HG02885 (cell line): ENCODE results near the gene UFSP1.

Experiments used
- ATAC-seq: cut with Tn5 transposase; IDR thresholded peaks from one replicate; pipeline ENCODE4 v1.9.1; 2021; ENCODE audit warnings: mild to moderate bottlenecking; ENCODE audit not compliant: unreplicated experiment, poor library complexity

Gene UFSP1

GRCh38 chr7:100884736-100885439 lies 4.6 kb downstream of the UFSP1 start:
- no peak for ATAC-seq

GRCh38 chr7:100882785-100883526 lies 6.6 kb downstream of the UFSP1 start:
- no peak for ATAC-seq

DNA sequence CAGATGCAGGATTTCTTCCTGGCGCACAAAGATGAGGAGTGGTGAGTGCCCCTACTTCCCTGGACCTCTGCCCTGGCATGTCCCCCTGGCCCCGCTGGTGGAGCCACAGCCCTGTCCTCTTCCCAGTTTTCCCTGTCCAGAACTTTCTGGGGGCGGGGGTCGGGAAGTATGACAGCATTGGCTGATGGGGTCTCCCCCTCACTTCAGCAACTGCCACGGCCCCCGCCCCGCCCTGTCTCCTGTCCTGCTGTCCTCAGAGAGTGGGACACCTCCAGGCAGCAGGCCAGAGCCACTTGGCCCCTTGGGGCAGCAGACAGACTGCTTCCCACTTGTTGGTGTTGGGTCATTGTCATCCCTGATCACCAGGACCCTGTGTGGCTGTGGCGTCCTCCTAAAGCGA lies 7.3 kb downstream of the UFSP1 start:
- ATAC-seq = no peak

GRCh38 chr7:100881136-100881535 lies 8.4 kb downstream of the UFSP1 start:
- no peak for ATAC-seq

DNA sequence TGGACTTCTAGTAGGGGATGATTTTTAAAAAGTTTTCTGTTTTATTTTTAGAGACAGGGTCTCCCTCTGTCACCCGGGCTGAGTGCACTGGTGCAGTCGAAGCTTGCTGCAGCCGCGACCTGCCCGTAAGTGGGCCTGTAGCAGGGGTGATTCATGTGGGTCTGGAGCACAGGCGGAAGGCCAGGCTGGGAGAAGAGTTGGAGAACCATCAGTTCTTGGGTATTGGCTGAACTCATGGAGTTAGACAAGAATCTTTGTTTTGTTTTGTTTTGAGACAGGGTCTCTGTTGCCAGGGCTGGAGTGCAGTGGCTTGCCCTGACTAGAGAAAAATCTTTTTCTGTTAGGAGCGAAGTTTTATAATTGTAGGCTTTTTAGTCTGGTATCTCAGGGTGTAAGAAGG lies 8.9 kb downstream of the UFSP1 start:
- ATAC-seq = no peak

GRCh38 chr7:100879685-100880261 lies 9.7 kb downstream of the UFSP1 start:
- ATAC-seq = no peak

- ATAC-seq = no peak
Measured at GRCh38 chr7:100878685-100879084, 10.8 kb downstream of the UFSP1 start.

- no peak for ATAC-seq
Measured at GRCh38 chr7:100878013-100878412, 11.5 kb downstream of the UFSP1 start.

GRCh38 chr7:100875356-100875751 lies 14.2 kb downstream of the UFSP1 start:
- ATAC-seq = peak; percentile 39

GRCh38 chr7:100874577-100875355 lies 14.7 kb downstream of the UFSP1 start, which contains the start of gene SRRT:
SRRT (plus strand) TSS chr7:100875103; CDS start chr7:100875591, 488 bp downstream.
- ATAC-seq = peak; percentile 90

DNA sequence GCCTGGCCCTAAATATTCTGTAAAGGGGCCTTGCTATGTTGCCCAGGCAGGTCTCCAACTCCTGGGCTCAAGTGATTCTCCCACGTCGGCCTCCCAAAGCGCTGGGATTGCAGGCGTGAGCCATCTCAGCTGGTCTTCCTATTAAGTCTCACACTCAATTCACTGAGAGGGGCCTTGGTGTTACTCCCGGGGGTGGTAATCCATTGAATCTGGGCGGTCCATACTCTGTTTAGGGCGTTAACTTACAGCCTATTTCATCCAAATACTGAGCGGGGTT lies 15.3 kb downstream of the UFSP1 start:
- no peak for ATAC-seq

DNA sequence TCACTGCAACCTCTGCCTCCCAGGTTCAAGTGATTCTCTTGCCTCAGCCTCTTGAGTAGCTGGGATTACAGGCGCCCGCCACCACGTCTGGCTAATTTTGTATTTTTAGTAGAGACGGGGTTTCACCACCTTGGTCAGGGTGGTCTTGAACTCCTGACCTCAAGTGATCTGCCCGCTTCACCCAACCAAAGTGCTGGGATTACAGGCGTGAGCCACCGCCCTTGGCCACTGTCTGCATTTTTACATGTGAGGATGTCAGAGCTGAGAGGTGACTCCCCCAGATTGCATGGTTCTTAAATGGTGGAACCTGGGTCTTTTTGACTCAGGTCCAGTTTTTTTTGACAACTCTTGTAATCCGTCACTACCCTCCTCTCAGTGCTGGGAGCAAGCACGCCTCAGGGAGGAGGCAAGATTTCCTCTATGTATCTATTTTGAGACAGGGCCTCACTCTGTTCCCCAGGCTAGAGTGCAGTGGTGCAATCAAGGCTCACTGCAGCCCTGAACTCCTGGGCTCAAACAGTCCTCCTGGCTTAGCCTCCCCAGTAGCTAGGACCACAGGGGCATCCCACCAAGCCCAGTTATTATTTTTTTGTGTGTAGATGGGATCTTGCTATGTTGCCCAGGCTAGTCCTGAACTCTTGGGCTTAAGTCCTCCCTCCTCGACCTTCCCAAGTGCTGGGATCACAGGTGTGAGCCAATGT lies 15.8 kb downstream of the UFSP1 start:
- ATAC-seq = no peak

DNA sequence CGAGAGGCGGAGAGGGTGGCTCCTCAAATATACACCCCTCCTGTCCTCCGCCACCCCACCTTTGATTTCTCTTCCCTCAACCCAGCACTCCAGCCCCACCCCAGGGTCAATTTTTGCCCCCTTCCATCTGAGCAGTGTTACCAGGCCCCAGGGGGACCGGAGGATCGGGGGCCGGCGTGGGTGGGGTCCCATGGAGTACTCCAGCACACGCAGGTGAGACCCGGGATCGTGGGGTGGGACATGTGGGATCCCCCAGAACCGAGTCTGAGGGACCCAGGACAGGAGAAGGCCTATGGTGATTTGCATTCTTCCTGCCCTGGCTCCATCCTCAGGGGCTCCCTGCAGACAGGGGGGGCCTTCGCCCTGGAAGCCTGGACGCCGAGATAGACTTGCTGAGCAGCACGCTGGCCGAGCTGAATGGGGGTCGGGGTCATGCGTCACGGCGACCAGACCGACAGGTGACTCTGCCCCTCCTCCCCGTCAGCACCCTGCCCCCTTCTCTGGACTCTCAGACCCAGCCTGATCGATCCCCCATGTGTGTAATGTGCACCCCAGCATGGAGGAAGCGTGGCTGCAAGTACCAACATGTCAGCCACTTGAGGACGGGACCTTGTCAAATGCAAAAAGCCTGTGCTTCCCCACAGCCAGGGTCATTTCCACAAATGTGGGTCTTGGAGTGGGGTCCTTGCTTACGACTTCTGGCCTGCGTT lies 21.6 kb downstream of the UFSP1 start:
- peak; percentile 16 for ATAC-seq

GRCh38 chr7:100867040-100867775 lies 22.3 kb downstream of the UFSP1 start, which contains the start of gene TRIP6:
TRIP6 (plus strand) TSS chr7:100867387; CDS start chr7:100867498, 111 bp downstream.
- ATAC-seq = peak; percentile 45

- ATAC-seq = no peak
Measured at GRCh38 chr7:100866729-100867039, 22.8 kb downstream of the UFSP1 start.

GRCh38 chr7:100865938-100866728 lies 23.4 kb downstream of the UFSP1 start:
- no peak for ATAC-seq

- ATAC-seq = no peak
Measured at GRCh38 chr7:100865372-100865911, 24.1 kb downstream of the UFSP1 start.

DNA sequence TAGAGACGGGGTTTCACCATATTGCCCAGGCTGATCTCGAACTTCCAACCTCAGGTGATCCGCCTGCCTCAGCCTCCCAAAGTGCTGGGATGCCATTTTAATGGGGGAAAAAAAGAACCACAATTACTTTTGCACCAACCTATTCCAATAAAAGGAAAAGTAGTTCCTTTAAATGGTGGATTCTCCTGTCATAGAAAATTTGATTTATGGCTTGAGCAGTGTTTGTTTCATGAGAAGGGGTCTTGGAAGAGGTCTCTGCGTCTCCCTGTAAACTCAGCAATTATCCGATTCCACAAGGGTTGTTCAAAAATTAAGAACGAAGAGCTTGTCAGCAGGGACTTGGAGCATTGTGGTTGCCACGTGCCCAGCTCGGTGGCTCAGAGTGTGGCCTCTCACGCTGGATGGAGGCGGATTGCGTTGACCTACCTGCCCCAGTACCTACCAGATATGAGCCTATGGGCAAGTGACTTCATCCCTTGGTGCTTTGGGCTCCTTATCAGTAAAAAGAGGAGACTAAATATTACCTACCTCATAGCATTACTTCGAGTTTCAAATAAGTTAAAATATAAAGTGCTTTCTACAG lies 25.2 kb downstream of the UFSP1 start:
- ATAC-seq = no peak
